ENCODE results near the gene CRTAP. TPM values are rescaled to one million over a fixed set of nuclear protein-coding genes. Genes with fewer than 3 reads are reported as not detected.
"Not testable (repeated sequence)": the region's sequence is repeated elsewhere in the genome, so short reads cannot be mapped to it uniquely, and the experiment has no call there.

Gene CRTAP
- total and polyA plus RNA-seq, 10 donors, result 37.9 to 156 (median 96.5) TPM

- Histone ChIP-seq H3K36me3 (no peaks in the 10 kb centered on the region), H3K27ac (no peak overlapping the region), H3K4me1 (no peaks in the 10 kb centered on the region), H3K9me3 (peaks cover 0 to 31% (median 17%) of the 10 kb centered on the region in 8 donors), H3K27me3 (replicated peaks in 1 of 7) (no peaks in the 10 kb centered on the region), H3K4me3 (no peak overlapping the region)
- WGBS, 5 donors, result 81 to 86% (median 84%) methylated on average over 5 of the region's 5 CpGs
- DNase-seq, result no peak
- intact Hi-C loops (cut with DNase I; ENCODE audit: low total_unique reads), result no loop called here
- TF ChIP-seq, protein P1, sequence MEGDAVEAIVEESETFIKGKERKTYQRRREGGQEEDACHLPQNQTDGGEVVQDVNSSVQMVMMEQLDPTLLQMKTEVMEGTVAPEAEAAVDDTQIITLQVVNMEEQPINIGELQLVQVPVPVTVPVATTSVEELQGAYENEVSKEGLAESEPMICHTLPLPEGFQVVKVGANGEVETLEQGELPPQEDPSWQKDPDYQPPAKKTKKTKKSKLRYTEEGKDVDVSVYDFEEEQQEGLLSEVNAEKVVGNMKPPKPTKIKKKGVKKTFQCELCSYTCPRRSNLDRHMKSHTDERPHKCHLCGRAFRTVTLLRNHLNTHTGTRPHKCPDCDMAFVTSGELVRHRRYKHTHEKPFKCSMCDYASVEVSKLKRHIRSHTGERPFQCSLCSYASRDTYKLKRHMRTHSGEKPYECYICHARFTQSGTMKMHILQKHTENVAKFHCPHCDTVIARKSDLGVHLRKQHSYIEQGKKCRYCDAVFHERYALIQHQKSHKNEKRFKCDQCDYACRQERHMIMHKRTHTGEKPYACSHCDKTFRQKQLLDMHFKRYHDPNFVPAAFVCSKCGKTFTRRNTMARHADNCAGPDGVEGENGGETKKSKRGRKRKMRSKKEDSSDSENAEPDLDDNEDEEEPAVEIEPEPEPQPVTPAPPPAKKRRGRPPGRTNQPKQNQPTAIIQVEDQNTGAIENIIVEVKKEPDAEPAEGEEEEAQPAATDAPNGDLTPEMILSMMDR (IDR thresholded peaks at IDR 0.05 in 8 of 11, conservative IDR thresholded peaks at IDR 0.05 in 3 of 11), result no peak
- no peak for TF ChIP-seq POLR2A (IDR thresholded peaks at IDR 0.05)
- TF ChIP-seq POLR2AphosphoS5 (IDR thresholded peaks at IDR 0.05), result no peak
These were observed 67.4 kb downstream of the CRTAP start for GRCh38 chr3:33181229-33181628.

- peaks cover 0 to 31% (median 17%) of the 10 kb centered on the region in 8 donors for H3K9me3 ChIP-seq
- H3K27me3 ChIP-seq (replicated peaks in 1 of 7); H3K27ac ChIP-seq; intact Hi-C loops (cut with DNase I; ENCODE audit: low total_unique reads); H3K4me1 ChIP-seq; H3K4me3 ChIP-seq; H3K36me3 ChIP-seq; DNase-seq: not testable (repeated sequence)
- 94 to 98% (median 98%) methylated on average over 1 of the region's 1 CpG for WGBS, 5 donors
These were observed 67.8 kb downstream of the CRTAP start for GRCh38 chr3:33181641-33182040.

- WGBS, 5 donors, result 76 to 92% (median 81%) methylated on average over 2 of the region's 2 CpGs
These were observed 71.0 kb downstream of the CRTAP start for GRCh38 chr3:33184863-33185262.

GRCh38 chr3:33186524-33187367 is 72.9 kb downstream of the CRTAP start:
- DNase-seq, result no peak
- H3K27me3 ChIP-seq (replicated peaks in 1 of 7), result no peaks in the 10 kb centered on the region
- H3K36me3 ChIP-seq, result no peaks in the 10 kb centered on the region
- intact Hi-C loops (cut with DNase I; ENCODE audit: low total_unique reads), result no loop called here
- H3K4me3 ChIP-seq, result no peak overlapping the region
- 89 to 95% (median 90%) methylated on average over 13 of the region's 13 CpGs for WGBS, 5 donors
- no peak overlapping the region for H3K27ac ChIP-seq
- TF ChIP-seq POLR2A (IDR thresholded peaks at IDR 0.05), result no peak
- no peak for TF ChIP-seq POLR2AphosphoS5 (IDR thresholded peaks at IDR 0.05)
- TF ChIP-seq, protein P1 (IDR thresholded peaks at IDR 0.05 in 8 of 11, conservative IDR thresholded peaks at IDR 0.05 in 3 of 11), result no peak
- peaks cover 0 to 15% (median 4%) of the 10 kb centered on the region in 8 donors for H3K9me3 ChIP-seq
- no peaks in the 10 kb centered on the region for H3K4me1 ChIP-seq

More at GRCh38 chr3:33184863-33185262, 71.0 kb downstream of the CRTAP start:
- no peak for TF ChIP-seq POLR2A (IDR thresholded peaks at IDR 0.05)
- TF ChIP-seq, protein P1 (IDR thresholded peaks at IDR 0.05 in 8 of 11, conservative IDR thresholded peaks at IDR 0.05 in 3 of 11), result no peak
- TF ChIP-seq POLR2AphosphoS5 (IDR thresholded peaks at IDR 0.05), result no peak
- Histone ChIP-seq H3K36me3 (no peaks in the 10 kb centered on the region), H3K27me3 (replicated peaks in 1 of 7) (no peaks in the 10 kb centered on the region), H3K4me3 (no peak overlapping the region), H3K9me3 (peaks cover 0 to 16% (median 4%) of the 10 kb centered on the region in 8 donors), H3K4me1 (no peaks in the 10 kb centered on the region), H3K27ac (no peak overlapping the region)
- no peak for DNase-seq
- intact Hi-C loops (cut with DNase I; ENCODE audit: low total_unique reads), result no loop called here
